Measurements from ENCODE around the gene UBE2S. TPM values are rescaled to one million over a fixed set of nuclear protein-coding genes. Genes with fewer than 3 reads are reported as not detected.

Gene UBE2S
- total RNA-seq, 2 donors from 2014 or later = 10.3 to 49.9 TPM

- Histone ChIP-seq H3K9me3 (no peaks in the 10 kb centered on the region), H3K4me1 (replicated peaks) (no peaks in the 10 kb centered on the region), H3K4me3 (no peak overlapping the region), H3K36me3 (no peaks in the 10 kb centered on the region), H3K27me3 (replicated peaks; ENCODE audit: insufficient read depth) (peaks cover 37% of the 10 kb centered on the region), H3K27ac (no peak overlapping the region)
- no peak for DNase-seq (ENCODE audit: low spot score)
- intact Hi-C loops (cut with DNase I) = no loop called here
- TF ChIP-seq POLR2AphosphoS5 (IDR thresholded peaks at IDR 0.05) (no peak), POLR2A (IDR thresholded peaks at IDR 0.05) (no peak), CTCF (IDR thresholded peaks at IDR 0.05) (no peak)
- WGBS = 85% methylated on average over 4 of the region's 4 CpGs
These were observed 26.9 kb upstream of the UBE2S start for GRCh38 chr19:55434356-55434919.

- intact Hi-C loops (cut with DNase I) = no loop called here
- WGBS = 2% methylated on average over 8 of the region's 48 CpGs
- Histone ChIP-seq H3K9me3 (no peaks in the 10 kb centered on the region), H3K36me3 (no peaks in the 10 kb centered on the region), H3K4me3 (no peak overlapping the region), H3K27me3 (replicated peaks; ENCODE audit: insufficient read depth) (peaks cover 30% of the 10 kb centered on the region), H3K4me1 (replicated peaks) (no peaks in the 10 kb centered on the region), H3K27ac (no peak overlapping the region)
- no peak for TF ChIP-seq POLR2A (IDR thresholded peaks at IDR 0.05)
- TF ChIP-seq POLR2AphosphoS5 (IDR thresholded peaks at IDR 0.05) = no peak
- TF ChIP-seq CTCF (IDR thresholded peaks at IDR 0.05) = no peak
- no peak for DNase-seq (ENCODE audit: low spot score)
These were observed 25.7 kb upstream of the UBE2S start for GRCh38 chr19:55433292-55433691.

- Histone ChIP-seq H3K27ac (no peak overlapping the region), H3K4me3 (no peak overlapping the region), H3K9me3 (no peaks in the 10 kb centered on the region), H3K36me3 (no peaks in the 10 kb centered on the region), H3K27me3 (replicated peaks; ENCODE audit: insufficient read depth) (peaks cover 26% of the 10 kb centered on the region), H3K4me1 (replicated peaks) (no peaks in the 10 kb centered on the region)
- WGBS = 86% methylated on average over 14 of the region's 14 CpGs
- TF ChIP-seq POLR2A (IDR thresholded peaks at IDR 0.05) = no peak
- no peak for TF ChIP-seq POLR2AphosphoS5 (IDR thresholded peaks at IDR 0.05)
- no peak for TF ChIP-seq CTCF (IDR thresholded peaks at IDR 0.05)
- no peak for DNase-seq (ENCODE audit: low spot score)
- intact Hi-C loops (cut with DNase I) = no loop called here
These were observed 24.8 kb upstream of the UBE2S start for GRCh38 chr19:55432241-55432959.

GRCh38 chr19:55431183-55431582 is 23.6 kb upstream of the UBE2S start:
- no peaks in the 10 kb centered on the region for H3K9me3 ChIP-seq
- H3K4me3 ChIP-seq = no peak overlapping the region
- no peak overlapping the region for H3K27ac ChIP-seq
- H3K27me3 ChIP-seq (replicated peaks; ENCODE audit: insufficient read depth) = peaks cover 26% of the 10 kb centered on the region
- H3K36me3 ChIP-seq = no peaks in the 10 kb centered on the region
- H3K4me1 ChIP-seq (replicated peaks) = no peaks in the 10 kb centered on the region
- WGBS = 97% methylated on average over 1 of the region's 1 CpG
- TF ChIP-seq POLR2A (IDR thresholded peaks at IDR 0.05) = no peak
- no peak for TF ChIP-seq POLR2AphosphoS5 (IDR thresholded peaks at IDR 0.05)
- TF ChIP-seq CTCF (IDR thresholded peaks at IDR 0.05) = no peak
- no peak for DNase-seq (ENCODE audit: low spot score)
- intact Hi-C loops (cut with DNase I) = no loop called here

- no peak for DNase-seq (ENCODE audit: low spot score)
- no peaks in the 10 kb centered on the region for H3K9me3 ChIP-seq
- H3K4me3 ChIP-seq = no peak overlapping the region
- no peak overlapping the region for H3K27ac ChIP-seq
- intact Hi-C loops (cut with DNase I) = no loop called here
- peaks cover 7% of the 10 kb centered on the region for H3K27me3 ChIP-seq (replicated peaks; ENCODE audit: insufficient read depth)
- no peak for TF ChIP-seq CTCF (IDR thresholded peaks at IDR 0.05)
- 51% methylated on average over 2 of the region's 2 CpGs for WGBS
- no peaks in the 10 kb centered on the region for H3K36me3 ChIP-seq
- H3K4me1 ChIP-seq (replicated peaks) = no peaks in the 10 kb centered on the region
These were observed 18.5 kb upstream of the UBE2S start for GRCh38 chr19:55426042-55426441.
